IMR-90 (cell line): ENCODE results near the gene CACNB2. TPM values are rescaled to one million over a fixed set of nuclear protein-coding genes. Genes with fewer than 3 reads are reported as not detected.
A peak's percentile ranks its signal among the peaks of the same experiment; 100 is the strongest.

ENCODE experiments used
- ATAC-seq: fragments of 200-7000 bp; cut with Tn5 transposase; 2 replicates; pipeline ENCODE4 v1.9.1; 2020; ENCODE audit warnings: low read depth, mild to moderate bottlenecking, moderate library complexity
- BruUV-seq: library from RNA; stranded (reverse); fragments of 400-500 nt; replicated peaks from 2 replicates; lab custom pipeline; 2021; lab: Mats Ljungman, UMichigan
- CTCF ChIA-PET: fragments of 300-600 bp; formaldehyde crosslinking; extraction: SDS; loops from one replicate; lab custom pipeline; 2021; ENCODE audit warnings: antibody characterized with exemption; lab: Yijun Ruan, JAX
- POLR2A ChIA-PET: fragments of 300-600 bp; sonication (Branson Sonifier 250); formaldehyde crosslinking; loops from one replicate; lab custom pipeline; 2022; ENCODE audit warnings: antibody characterized with exemption; ENCODE audit not compliant: unreplicated experiment; lab: Charles Lee
- DNase-seq: peaks from one replicate; pipeline ENCODE4 v3.0.0; 2013
- H2AFZ ChIP-seq: replicated peaks from 2 replicates; pipeline ENCODE3; 2013; ENCODE audit warnings: low read length, mild to moderate bottlenecking; ENCODE audit not compliant: poor library complexity
- H2AK5ac ChIP-seq: 2 replicates; pipeline ENCODE4 v1.6.1; 2013; ENCODE audit warnings: low read depth, low read length, inconsistent platforms
- H2AK9ac ChIP-seq: replicated peaks from 2 replicates; pipeline ENCODE3; 2013; ENCODE audit warnings: mild to moderate bottlenecking, low read depth, low read length, moderate library complexity; ENCODE audit not compliant: poor library complexity
- H2BK120ac ChIP-seq: 2 replicates; pipeline ENCODE4 v1.6.1; 2013; ENCODE audit warnings: low read depth, low read length, inconsistent platforms
- H2BK15ac ChIP-seq: 3 replicates; pipeline ENCODE4 v1.6.1; 2013; ENCODE audit warnings: low read depth, low read length, inconsistent platforms
- H2BK20ac ChIP-seq: 2 replicates; pipeline ENCODE4 v1.6.1; 2013; ENCODE audit warnings: low read depth, mild to moderate bottlenecking, inconsistent platforms, low read length, moderate library complexity
- H2BK5ac ChIP-seq: 2 replicates; pipeline ENCODE4 v1.6.1; 2013; ENCODE audit warnings: mild to moderate bottlenecking, low read depth, low read length, inconsistent platforms; ENCODE audit not compliant: poor library complexity, severe bottlenecking
- H3K14ac ChIP-seq: replicated peaks from 2 replicates; pipeline ENCODE4 v1.6.1; 2013; ENCODE audit warnings: low read depth, low read length, inconsistent platforms
- H3K18ac ChIP-seq: 2 replicates; pipeline ENCODE4 v1.6.1; 2013; ENCODE audit warnings: low read depth, low read length, control low read depth
- H3K23ac ChIP-seq: 2 replicates; pipeline ENCODE4 v1.6.1; 2013; ENCODE audit warnings: low read depth, low read length, inconsistent platforms
- H3K27ac ChIP-seq: 2 replicates; pipeline ENCODE4 v1.5.1; 2013; ENCODE audit warnings: mild to moderate bottlenecking, control low read depth, low read length; ENCODE audit not compliant: insufficient read depth
- H3K27me3 ChIP-seq: 2 replicates; pipeline ENCODE4 v1.6.1; 2013; ENCODE audit warnings: low read length; ENCODE audit not compliant: control insufficient read depth, insufficient read depth
- H3K36me3 ChIP-seq: 2 replicates; pipeline ENCODE4 v1.6.1; 2013; ENCODE audit warnings: low read length, mixed read lengths; ENCODE audit not compliant: control insufficient read depth, insufficient read depth
- H3K4ac ChIP-seq: 2 replicates; pipeline ENCODE4 v1.6.1; 2013; ENCODE audit warnings: low read depth, low read length, inconsistent platforms
- H3K4me1 ChIP-seq: 2 replicates; pipeline ENCODE4 v1.6.1; 2013; ENCODE audit warnings: low read length, mixed read lengths; ENCODE audit not compliant: control insufficient read depth, insufficient read depth
- H3K4me2 ChIP-seq: 2 replicates; pipeline ENCODE4 v1.6.1; 2013; ENCODE audit warnings: low read depth, mild to moderate bottlenecking, control low read depth, low read length, moderate library complexity
- H3K4me3 ChIP-seq: 2 replicates; pipeline ENCODE4 v1.5.1; 2013; ENCODE audit warnings: low read depth, mild to moderate bottlenecking, control low read depth, low read length, moderate library complexity; ENCODE audit not compliant: insufficient read depth
- H3K56ac ChIP-seq: 2 replicates; pipeline ENCODE4 v1.6.1; 2013; ENCODE audit warnings: low read length, inconsistent platforms; ENCODE audit not compliant: insufficient read depth; ENCODE audit errors: extremely low read depth
- H3K79me1 ChIP-seq, 2 experiments: 2 replicates each; pipeline ENCODE4 v1.6.1; 2013; ENCODE audit warnings: low read length in 2 of 2, inconsistent platforms in 1 of 2, low read depth in 1 of 2
- H3K9ac ChIP-seq: 2 replicates; pipeline ENCODE4 v1.6.1; 2013; ENCODE audit warnings: low read depth, low read length, control low read depth
- H3K9me1 ChIP-seq: 2 replicates; pipeline ENCODE4 v1.6.1; 2013; ENCODE audit warnings: low read length, inconsistent platforms; ENCODE audit not compliant: insufficient read depth
- H3K9me3 ChIP-seq: 2 replicates; pipeline ENCODE4 v1.6.1; 2013; ENCODE audit warnings: low read length; ENCODE audit not compliant: control insufficient read depth, insufficient read depth
- H4K20me1 ChIP-seq: 2 replicates; pipeline ENCODE4 v1.6.1; 2013; ENCODE audit warnings: low read length, inconsistent platforms; ENCODE audit not compliant: insufficient read depth
- H4K5ac ChIP-seq: 2 replicates; pipeline ENCODE4 v1.6.1; 2013; ENCODE audit warnings: mild to moderate bottlenecking, low read depth, low read length, control low read depth
- H4K8ac ChIP-seq, 2 experiments: 2 replicates each; pipeline ENCODE4 v1.6.1; 2013; ENCODE audit warnings: low read depth in 2 of 2, low read length in 2 of 2, control low read depth in 1 of 2, inconsistent platforms in 1 of 2
- H4K91ac ChIP-seq: 2 replicates; pipeline ENCODE4 v1.6.1; 2013; ENCODE audit warnings: low read depth, low read length, inconsistent platforms; ENCODE audit not compliant: insufficient read depth
- CEBPB ChIP-seq: IDR thresholded peaks from 2 replicates; pipeline ENCODE4 v1.6.1; 2012; ENCODE audit warnings: low read depth, low read length, improper control_type of control experiment
- CTCF ChIP-seq: conservative IDR thresholded peaks from 2 replicates; pipeline ENCODE4 v1.5.1; 2012; ENCODE audit warnings: mild to moderate bottlenecking, low read depth, low read length, improper control_type of control experiment
- MXI1 ChIP-seq: IDR thresholded peaks from 2 replicates; pipeline ENCODE4 v1.6.1; 2012; ENCODE audit warnings: low read depth, mild to moderate bottlenecking, low read length, moderate library complexity, borderline replicate concordance
- NFE2L2 ChIP-seq: fragments of 150-350 bp; IDR thresholded peaks from 2 replicates; pipeline ENCODE4 v1.6.1; 2016; ENCODE audit warnings: low read depth, mild to moderate bottlenecking, low read length
- RCOR1 ChIP-seq: IDR thresholded peaks from 2 replicates; pipeline ENCODE4 v1.6.1; 2012; ENCODE audit warnings: mild to moderate bottlenecking, low read length, improper control_type of control experiment; ENCODE audit not compliant: insufficient replicate concordance
- RFX5 ChIP-seq: IDR thresholded peaks from 2 replicates; pipeline ENCODE4 v1.8.0; 2012; ENCODE audit warnings: low read depth, mild to moderate bottlenecking, low read length, moderate library complexity
- WGBS, 2 experiments: methylation state at CpG; one replicate each; pipeline versions ENCODE4 v1.1.5 to v1.1.7; 2013; ENCODE audit warnings: missing lambda C conversion rate in 2 of 2; ENCODE audit not compliant: insufficient read length in 1 of 2; ENCODE audit errors: extremely low coverage in 2 of 2; 5-methylcytosine and 5-hydroxymethylcytosine counted together
- dilution Hi-C: fragments of 300-500 bp; cut with HindIII; formaldehyde crosslinking; loops from one replicate; pipeline ENCODE4 v1.14.3; 2018; ENCODE audit warnings: low sequenced_read_pairs; ENCODE audit not compliant: unreplicated experiment
- in situ Hi-C: fragments of 300-500 bp; cut with MboI; formaldehyde crosslinking; loops from 3 replicates; pipeline ENCODE4 v1.14.3; 2019; ENCODE audit warnings: low sequenced_read_pairs, inconsistent platforms, mixed read lengths
- intact Hi-C: fragments of 100-400 bp; cut with micrococcal nuclease; formaldehyde crosslinking; loops from 2 replicates; pipeline ENCODE4 v1.10.0; 2022
- polyA plus RNA-seq, 3 experiments: library from polyadenylated mRNA; depleted of rRNA; stranded (reverse); fragments of >200 nt; gene quantifications; 2 replicates each; pipeline ENCODE4 v1.2.3, GENCODE V29; 2012; ENCODE audit warnings: low replicate concordance in 1 of 3
- total RNA-seq: library from RNA; depleted of rRNA; stranded (reverse); fragments of >200 nt; gene quantifications from 2 replicates; pipeline ENCODE4 v1.2.3, GENCODE V29; 2012

The CACNB2 gene
- total and polyA plus RNA-seq, 2 of the 4 experiments (the other 2 are of a cell fraction): 0.36 TPM

GRCh38 chr10:18455086-18455884 lies 315.1 kb downstream of the CACNB2 start (continued):
- no peak for TF ChIP-seq RFX5

- Histone ChIP-seq H3K23ac (no peak overlapping the region), H3K4me1 (peaks cover 2% of the 10 kb centered on the region; the same call in 1 of the 2 replicates), H3K79me1 (no peaks in the 10 kb centered on the region), H3K4me3 (no peak overlapping the region), H3K18ac (no peak overlapping the region), H4K8ac (no peak overlapping the region), H3K4me2 (no peak overlapping the region), H4K5ac (no peak overlapping the region), H3K14ac (no peak overlapping the region), H3K27ac (no peak overlapping the region), H4K20me1 (no peaks in the 10 kb centered on the region), H2AFZ (no peak overlapping the region), H3K56ac (no peak overlapping the region), H2BK5ac (no peak overlapping the region), H2BK20ac (no peak overlapping the region), H3K9me1 (no peaks in the 10 kb centered on the region), H2BK120ac (no peak overlapping the region), H4K91ac (no peak overlapping the region), H3K9ac (no peak overlapping the region), H2AK5ac (peak overlapping the region; percentile 33; the same call in 1 of the 2 replicates), H3K9me3 (no peaks in the 10 kb centered on the region), H3K4ac (no peak overlapping the region), H3K36me3 (no peaks in the 10 kb centered on the region), H2AK9ac (no peak overlapping the region), H3K27me3 (no peaks in the 10 kb centered on the region), H2BK15ac (no peak overlapping the region)
- dilution Hi-C loops (no loop called here), intact Hi-C loops (no loop called here), in situ Hi-C loops (no loop called here)
- no peak for DNase-seq
- BruUV-seq: no TSS peak
- TF ChIP-seq RCOR1 (no peak), NFE2L2 (no peak), MXI1 (no peak), CTCF (no peak), CEBPB (no peak)
- WGBS, 2 experiments: 100% methylated on average over 1 of the region's 3 CpGs; no CpG with 5 or more reads in 1 of the 2 experiments
- ChIA-PET CTCF (no interaction called here), POLR2A (no interaction called here)
- no peak for ATAC-seq
Observed at GRCh38 chr10:18456984-18457383, 316.8 kb downstream of the CACNB2 start.
